Vagina (tissue), 2 donors: Measurements from ENCODE around the gene MT1M. TPM values are rescaled to one million over a fixed set of nuclear protein-coding genes. Genes with fewer than 3 reads are reported as not detected.

Source experiments
- DNase-seq, 2 donors: peaks; one replicate each; pipeline ENCODE4 v3.0.0-alpha.2; 2017; ENCODE audit errors: extremely low spot score in 2 of 2
- H3K27ac ChIP-seq: fragments of 200-600 bp; sonication (generic); one replicate; pipeline ENCODE4 v1.5.1; 2019
- H3K27me3 ChIP-seq: fragments of 200-600 bp; sonication (generic); one replicate; pipeline ENCODE4 v1.5.1; 2019
- H3K36me3 ChIP-seq, 2 donors: fragments of 200-600 bp; sonication (generic); one replicate each; pipeline ENCODE4 v1.5.1; 2017 to 2019
- H3K4me1 ChIP-seq: fragments of 200-600 bp; sonication (generic); one replicate; pipeline ENCODE4 v1.5.1; 2019
- H3K4me3 ChIP-seq, 2 donors: fragments of 200-600 bp; sonication (generic); 1 replicate in 1 of 2; 2 replicates in 1 of 2; pipeline ENCODE4 v1.5.1; 2016 to 2019
- H3K9me3 ChIP-seq: fragments of 200-600 bp; sonication (generic); one replicate; pipeline ENCODE4 v1.5.1; 2019
- POLR2A ChIP-seq, 2 donors: fragments of 450-650 bp; IDR thresholded peaks; one replicate each; pipeline ENCODE4 v1.6.1; 2017; ENCODE audit warnings: antibody characterized with exemption in 2 of 2, mild to moderate bottlenecking in 2 of 2, moderate library complexity in 2 of 2
- POLR2AphosphoS5 ChIP-seq, 2 donors: sonication (generic); formaldehyde crosslinking; IDR thresholded peaks; one replicate each; pipeline ENCODE4 v1.9.0; 2017; ENCODE audit warnings: antibody characterized with exemption in 2 of 2, mild to moderate bottlenecking in 2 of 2, low read depth in 1 of 2; ENCODE audit not compliant: insufficient read depth in 1 of 2
- intact Hi-C: fragments of 100-400 bp; cut with DNase I; formaldehyde crosslinking; loops from one replicate; pipeline ENCODE4 v1.15.1; 2023
- total RNA-seq: library from RNA; depleted of rRNA; stranded (reverse); fragments of >200 nt; gene quantifications from one replicate; pipeline ENCODE4 v1.2.3, GENCODE V29; 2016
- TF ChIP-seq, protein P1 (sequence below), 3 experiments: fragments of 450-650 bp in 2 of 3; fragments of 200-600 bp in 1 of 3; sonication (generic) in 1 of 3; IDR thresholded peaks; one replicate each; pipeline ENCODE4 v1.5.1; 2017 to 2019; ENCODE audit warnings: antibody characterized with exemption in 3 of 3, mild to moderate bottlenecking in 2 of 3, moderate library complexity in 2 of 3

The MT1M gene
- total RNA-seq, 1 donor from 2014 or later, result 63.3 TPM

DNA sequence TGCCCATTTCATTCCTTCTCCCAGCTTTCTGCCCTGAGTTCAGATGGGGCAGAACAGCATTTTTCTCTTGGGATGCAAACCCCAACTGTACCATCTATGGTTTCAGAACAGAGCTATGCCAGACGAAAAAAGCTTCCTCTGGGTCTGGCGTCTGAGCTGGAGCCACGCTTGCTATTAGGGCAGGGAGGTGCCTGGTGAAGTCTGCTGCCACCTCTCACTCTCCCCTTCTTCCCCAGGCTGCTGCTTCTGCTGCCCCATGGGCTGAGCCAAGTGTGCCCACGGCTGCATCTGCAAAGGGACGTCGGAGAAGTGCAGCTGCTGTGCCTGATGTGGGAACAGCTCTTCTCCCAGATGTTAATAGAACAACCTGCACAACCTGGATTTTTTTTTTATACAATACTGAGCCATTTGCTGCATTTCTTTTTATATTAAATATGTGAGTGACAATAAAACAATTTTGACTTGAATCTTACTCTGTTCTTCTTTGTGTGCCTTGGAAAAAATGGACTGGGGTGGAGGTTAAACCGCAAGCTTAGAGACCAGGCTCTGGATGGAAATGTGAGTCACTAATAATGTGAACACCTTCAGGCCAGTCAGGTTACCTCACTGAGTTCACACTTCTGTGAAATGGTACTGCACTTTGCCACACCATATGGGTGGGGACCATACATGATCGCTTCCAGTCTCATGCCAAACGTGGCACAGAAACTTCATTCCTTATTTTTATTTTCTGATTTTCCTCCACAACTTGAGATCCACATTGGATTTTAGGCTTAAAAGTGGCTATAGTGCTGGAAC lies 4.4 kb downstream of the MT1M start:
- H3K9me3 ChIP-seq, result no peaks in the 10 kb centered on the region
- no peak overlapping the region for H3K27ac ChIP-seq
- no peak for TF ChIP-seq POLR2A (IDR thresholded peaks at IDR 0.05)
- TF ChIP-seq, protein P1, sequence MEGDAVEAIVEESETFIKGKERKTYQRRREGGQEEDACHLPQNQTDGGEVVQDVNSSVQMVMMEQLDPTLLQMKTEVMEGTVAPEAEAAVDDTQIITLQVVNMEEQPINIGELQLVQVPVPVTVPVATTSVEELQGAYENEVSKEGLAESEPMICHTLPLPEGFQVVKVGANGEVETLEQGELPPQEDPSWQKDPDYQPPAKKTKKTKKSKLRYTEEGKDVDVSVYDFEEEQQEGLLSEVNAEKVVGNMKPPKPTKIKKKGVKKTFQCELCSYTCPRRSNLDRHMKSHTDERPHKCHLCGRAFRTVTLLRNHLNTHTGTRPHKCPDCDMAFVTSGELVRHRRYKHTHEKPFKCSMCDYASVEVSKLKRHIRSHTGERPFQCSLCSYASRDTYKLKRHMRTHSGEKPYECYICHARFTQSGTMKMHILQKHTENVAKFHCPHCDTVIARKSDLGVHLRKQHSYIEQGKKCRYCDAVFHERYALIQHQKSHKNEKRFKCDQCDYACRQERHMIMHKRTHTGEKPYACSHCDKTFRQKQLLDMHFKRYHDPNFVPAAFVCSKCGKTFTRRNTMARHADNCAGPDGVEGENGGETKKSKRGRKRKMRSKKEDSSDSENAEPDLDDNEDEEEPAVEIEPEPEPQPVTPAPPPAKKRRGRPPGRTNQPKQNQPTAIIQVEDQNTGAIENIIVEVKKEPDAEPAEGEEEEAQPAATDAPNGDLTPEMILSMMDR (IDR thresholded peaks at IDR 0.05), result no peak
- no peak for TF ChIP-seq POLR2AphosphoS5 (IDR thresholded peaks at IDR 0.05; ENCODE audit: insufficient read depth in 1 of 2, low read depth in 1 of 2)
- no peaks in the 10 kb centered on the region for H3K27me3 ChIP-seq
- H3K4me1 ChIP-seq, result peaks cover 32% of the 10 kb centered on the region
- no peaks in the 10 kb centered on the region for H3K36me3 ChIP-seq
- DNase-seq, result no peak
- no peak overlapping the region for H3K4me3 ChIP-seq
- intact Hi-C loops, result no loop called here

DNA sequence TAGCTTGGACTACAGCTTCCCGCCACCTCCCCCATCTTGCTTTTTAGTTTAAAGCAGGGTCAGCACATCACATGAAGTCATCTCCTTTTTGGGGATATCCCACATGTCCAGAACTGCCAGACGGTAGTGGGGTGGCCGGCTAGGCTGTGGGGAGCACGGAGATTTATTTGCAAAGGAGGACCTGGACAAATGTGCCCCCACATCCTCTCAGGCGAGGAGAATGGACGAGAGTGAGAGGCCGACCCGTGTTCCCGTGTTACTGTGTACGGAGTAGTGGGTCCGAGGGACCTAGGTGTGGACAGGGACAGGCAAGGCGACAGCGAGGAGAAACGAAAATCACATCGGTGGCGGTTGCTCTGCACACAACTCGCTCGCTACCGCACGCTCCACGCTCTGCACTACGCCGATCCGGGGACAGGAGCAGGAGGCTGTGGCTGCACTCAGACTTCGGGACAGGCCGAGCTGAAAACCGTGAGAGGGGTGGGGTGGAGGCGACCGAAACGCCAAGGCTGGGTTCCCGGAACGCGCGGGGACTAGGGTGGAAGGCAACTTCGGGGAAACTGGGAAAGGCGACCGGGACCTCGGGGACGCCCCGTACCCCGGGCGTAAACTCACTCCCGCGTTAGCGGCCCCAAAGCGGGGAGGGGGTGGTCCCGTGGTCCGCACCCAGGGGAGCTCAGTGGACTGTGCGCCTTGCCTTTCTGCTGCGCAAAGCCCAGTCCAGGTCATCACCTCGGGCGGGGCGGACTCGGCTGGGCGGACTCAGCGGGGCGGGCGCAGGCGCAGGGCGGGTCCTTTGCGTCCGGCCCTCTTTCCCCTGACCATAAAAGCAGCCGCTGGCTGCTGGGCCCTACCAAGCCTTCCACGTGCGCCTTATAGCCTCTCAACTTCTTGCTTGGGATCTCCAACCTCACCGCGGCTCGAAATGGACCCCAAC lies 5.6 kb downstream of the MT1M start, which contains the start of gene MT1A:
MT1A (plus strand) TSS at position 853 of the 937 bp plus-strand sequence; CDS start at position 926, 73 bp downstream.
- H3K27me3 ChIP-seq, result no peaks in the 10 kb centered on the region
- peak within 1 kb of the TSS; percentile 45 to 50 for H3K4me3 ChIP-seq
- DNase-seq, result no peak
- H3K4me1 ChIP-seq, result peaks cover 26% of the 10 kb centered on the region
- H3K36me3 ChIP-seq, result no peaks in the 10 kb centered on the region
- no peaks in the 10 kb centered on the region for H3K9me3 ChIP-seq
- peak within 1 kb of the TSS; percentile 70 for H3K27ac ChIP-seq
- intact Hi-C loops, result no loop called here
- TF ChIP-seq, protein P1 (IDR thresholded peaks at IDR 0.05), result no peak
- peak in 1 of 2 donors; percentile 89 for TF ChIP-seq POLR2AphosphoS5 (IDR thresholded peaks at IDR 0.05; ENCODE audit: insufficient read depth in 1 of 2, low read depth in 1 of 2)
- TF ChIP-seq POLR2A (IDR thresholded peaks at IDR 0.05), result peak in 1 of 2 donors; percentile 43

DNA sequence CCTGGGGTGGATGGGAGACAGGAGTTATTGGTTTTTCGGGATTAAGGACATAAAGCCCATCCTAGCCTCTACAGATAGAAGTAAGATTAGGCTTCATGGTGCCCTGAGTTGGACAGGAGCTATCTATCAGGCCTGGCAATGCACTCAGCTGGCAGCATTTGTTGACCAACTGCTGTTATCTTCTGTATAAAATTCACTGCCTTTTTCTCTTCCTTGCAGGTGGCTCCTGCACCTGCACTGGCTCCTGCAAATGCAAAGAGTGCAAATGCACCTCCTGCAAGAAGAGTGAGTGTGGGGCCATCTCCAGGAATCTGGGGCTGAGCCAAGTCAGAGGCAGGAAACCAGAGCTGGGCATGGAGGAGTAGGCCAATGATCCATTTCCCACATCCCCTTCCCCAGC lies 6.6 kb downstream of the MT1M start:
- intact Hi-C loops, result no loop called here
- Histone ChIP-seq H3K27me3 (no peaks in the 10 kb centered on the region), H3K9me3 (no peaks in the 10 kb centered on the region), H3K4me3 (no peak overlapping the region), H3K36me3 (no peaks in the 10 kb centered on the region), H3K4me1 (peaks cover 30% of the 10 kb centered on the region), H3K27ac (no peak overlapping the region)
- DNase-seq, result no peak
- TF ChIP-seq, protein P1 (IDR thresholded peaks at IDR 0.05), result no peak
- no peak for TF ChIP-seq POLR2A (IDR thresholded peaks at IDR 0.05)
- no peak for TF ChIP-seq POLR2AphosphoS5 (IDR thresholded peaks at IDR 0.05; ENCODE audit: insufficient read depth in 1 of 2, low read depth in 1 of 2)

- intact Hi-C loops, result no loop called here
- Histone ChIP-seq H3K4me1 (peaks cover 28% of the 10 kb centered on the region), H3K36me3 (no peaks in the 10 kb centered on the region), H3K27ac (no peak overlapping the region), H3K9me3 (no peaks in the 10 kb centered on the region), H3K27me3 (no peaks in the 10 kb centered on the region), H3K4me3 (no peak overlapping the region)
- TF ChIP-seq POLR2AphosphoS5 (IDR thresholded peaks at IDR 0.05; ENCODE audit: insufficient read depth in 1 of 2, low read depth in 1 of 2) (no peak), POLR2A (IDR thresholded peaks at IDR 0.05) (no peak)
- TF ChIP-seq, protein P1 (IDR thresholded peaks at IDR 0.05), result no peak
- DNase-seq, result no peak
Measured at GRCh38 chr16:56640076-56640475, 7.6 kb downstream of the MT1M start.
